ENCODE measurements around the gene WDFY4. TPM values are rescaled to one million over a fixed set of nuclear protein-coding genes. Genes with fewer than 3 reads are reported as not detected.

The WDFY4 gene
- total and polyA plus RNA-seq, 2 donors (not counting 3 experiments of a cell fraction or from before 2014, with no cell fraction given): 10.1 to 10.2 TPM

- Histone ChIP-seq H3K4me1 (ENCODE audit: control insufficient read depth, extremely low read depth, insufficient read depth, low read length) (peaks cover 3% of the 10 kb centered on the region), H3K36me3 (ENCODE audit: control insufficient read depth in 2 of 2, extremely low read depth in 1 of 2, insufficient read depth in 2 of 2, low read length in 2 of 2) (no peaks in the 10 kb centered on the region), H3K9me1 (replicated peaks; ENCODE audit: control insufficient read depth, extremely low read depth, insufficient read depth, low read length) (no peaks in the 10 kb centered on the region), H3K9me3 (replicated peaks; ENCODE audit: control insufficient read depth, insufficient read depth, low read length) (no peaks in the 10 kb centered on the region), H3K27ac (ENCODE audit: insufficient read depth, low read depth, low read length) (no peak overlapping the region), H3K9ac (replicated peaks; ENCODE audit: extremely low read depth, insufficient read depth, low read length) (no peak overlapping the region), H3K27me3 (ENCODE audit: control insufficient read depth in 2 of 2, insufficient read depth in 2 of 2, low read length in 2 of 2) (no peaks in the 10 kb centered on the region), H3K4me3 (replicated peaks in 1 of 3; ENCODE audit: insufficient read depth in 1 of 3, low read depth in 1 of 3, low read length in 3 of 3) (no peak overlapping the region), H3K79me2 (ENCODE audit: control insufficient read depth, insufficient read depth, low read length) (no peaks in the 10 kb centered on the region), H2AFZ (ENCODE audit: low read depth, low read length) (no peak overlapping the region), H4K20me1 (replicated peaks; ENCODE audit: control insufficient read depth, extremely low read depth, insufficient read depth, low read length) (no peaks in the 10 kb centered on the region), H3K4me2 (ENCODE audit: insufficient read depth, low read length) (no peak overlapping the region)
- CTCF ChIA-PET: interaction anchor here (0.6 to 1.9 kb wide), 5 partner anchors 12 to 286 kb away, joined by 4 to 8 read pairs (median 4); no protein-coding TSS in a partner anchor
- BruUV-seq (replicated peaks): no TSS peak
- intact Hi-C loops (cut with micrococcal nuclease): no loop called here
- no peak for FAIRE-seq
- dilution Hi-C loops (cut with MboI; ENCODE audit: extremely low pct_ligation_motif_present, low sequenced_read_pairs): no loop called here
- DNase-seq (ENCODE audit: low read depth, low spot score): no peak
- POLR2A ChIA-PET: no interaction called here
- no peak for TF ChIP-seq GATA2 (IDR thresholded peaks at IDR 0.05; ENCODE audit: insufficient read depth, insufficient read length, low read depth, low read length)
- TF ChIP-seq MYC (IDR thresholded peaks at IDR 0.05; ENCODE audit: low read depth, low read length): no peak
- no peak for TF ChIP-seq MAX (IDR thresholded peaks at IDR 0.05; ENCODE audit: insufficient read depth, insufficient read length)
- TF ChIP-seq POLR2A (IDR thresholded peaks at IDR 0.05; ENCODE audit: low read depth, low read length): no peak
- TF ChIP-seq JUN (IDR thresholded peaks at IDR 0.05; ENCODE audit: borderline replicate concordance, insufficient read depth, insufficient read length, low read depth): no peak
These were observed 35.2 kb upstream of the WDFY4 start for GRCh38 chr10:48649349-48649944.

- Histone ChIP-seq H3K79me2 (ENCODE audit: control insufficient read depth, insufficient read depth, low read length) (no peaks in the 10 kb centered on the region), H3K4me1 (ENCODE audit: control insufficient read depth, extremely low read depth, insufficient read depth, low read length) (peaks cover 14% of the 10 kb centered on the region), H2AFZ (ENCODE audit: low read depth, low read length) (no peak overlapping the region), H3K4me2 (ENCODE audit: insufficient read depth, low read length) (no peak overlapping the region), H3K9me3 (replicated peaks; ENCODE audit: control insufficient read depth, insufficient read depth, low read length) (no peaks in the 10 kb centered on the region), H3K9me1 (replicated peaks; ENCODE audit: control insufficient read depth, extremely low read depth, insufficient read depth, low read length) (no peaks in the 10 kb centered on the region), H3K27ac (ENCODE audit: insufficient read depth, low read depth, low read length) (no peak overlapping the region), H3K36me3 (ENCODE audit: control insufficient read depth in 2 of 2, extremely low read depth in 1 of 2, insufficient read depth in 2 of 2, low read length in 2 of 2) (no peaks in the 10 kb centered on the region), H3K27me3 (ENCODE audit: control insufficient read depth in 2 of 2, insufficient read depth in 2 of 2, low read length in 2 of 2) (no peaks in the 10 kb centered on the region), H3K9ac (replicated peaks; ENCODE audit: extremely low read depth, insufficient read depth, low read length) (no peak overlapping the region), H4K20me1 (replicated peaks; ENCODE audit: control insufficient read depth, extremely low read depth, insufficient read depth, low read length) (no peaks in the 10 kb centered on the region), H3K4me3 (replicated peaks in 1 of 3; ENCODE audit: insufficient read depth in 1 of 3, low read depth in 1 of 3, low read length in 3 of 3) (no peak overlapping the region)
- ChIA-PET POLR2A (no interaction called here), CTCF (interaction anchor here (1.0 kb wide), 1 partner anchor 43 kb away, joined by 3 read pairs; no protein-coding TSS in a partner anchor)
- DNase-seq (ENCODE audit: low read depth, low spot score) (no peak), FAIRE-seq (no peak)
- dilution Hi-C loops (cut with MboI; ENCODE audit: extremely low pct_ligation_motif_present, low sequenced_read_pairs) (no loop called here), intact Hi-C loops (cut with micrococcal nuclease) (no loop called here)
- no TSS peak for BruUV-seq (replicated peaks)
- no peak for TF ChIP-seq JUN (IDR thresholded peaks at IDR 0.05; ENCODE audit: borderline replicate concordance, insufficient read depth, insufficient read length, low read depth)
These were observed 33.4 kb upstream of the WDFY4 start for GRCh38 chr10:48651293-48651692.
